Transverse colon (tissue), 4 donors: ENCODE results near the gene PDE8A.

Experiments used
- EP300 ChIP-seq: sonication (generic); formaldehyde crosslinking; IDR thresholded peaks from one replicate; pipeline ENCODE4 v1.6.1; 2017; ENCODE audit warnings: antibody characterized with exemption, low read depth
- POLR2A ChIP-seq: fragments of 450-650 bp; IDR thresholded peaks from one replicate; pipeline ENCODE4 v1.6.1; 2016; ENCODE audit warnings: antibody characterized with exemption, mild to moderate bottlenecking, moderate library complexity
- POLR2AphosphoS5 ChIP-seq, 3 donors: sonication (generic); formaldehyde crosslinking; IDR thresholded peaks; one replicate each; pipeline ENCODE4 v1.6.1; 2016; ENCODE audit warnings: antibody characterized with exemption in 3 of 3
- TF ChIP-seq, protein P1 (sequence below), 5 experiments: fragments of 200-600 bp in 3 of 5; fragments of 450-650 bp in 2 of 5; sonication (generic) in 3 of 5; IDR thresholded peaks; 1 replicate in 2 of 5; 2 replicates in 3 of 5; pipeline ENCODE4 v1.5.1; 2016 to 2017; ENCODE audit warnings: antibody characterized with exemption in 5 of 5, inconsistent platforms in 3 of 5, mild to moderate bottlenecking in 2 of 5, moderate library complexity in 1 of 5

GRCh38 chr15:84983711-84984110, 2.1 kb downstream of the PDE8A start:
- TF ChIP-seq, protein P1, sequence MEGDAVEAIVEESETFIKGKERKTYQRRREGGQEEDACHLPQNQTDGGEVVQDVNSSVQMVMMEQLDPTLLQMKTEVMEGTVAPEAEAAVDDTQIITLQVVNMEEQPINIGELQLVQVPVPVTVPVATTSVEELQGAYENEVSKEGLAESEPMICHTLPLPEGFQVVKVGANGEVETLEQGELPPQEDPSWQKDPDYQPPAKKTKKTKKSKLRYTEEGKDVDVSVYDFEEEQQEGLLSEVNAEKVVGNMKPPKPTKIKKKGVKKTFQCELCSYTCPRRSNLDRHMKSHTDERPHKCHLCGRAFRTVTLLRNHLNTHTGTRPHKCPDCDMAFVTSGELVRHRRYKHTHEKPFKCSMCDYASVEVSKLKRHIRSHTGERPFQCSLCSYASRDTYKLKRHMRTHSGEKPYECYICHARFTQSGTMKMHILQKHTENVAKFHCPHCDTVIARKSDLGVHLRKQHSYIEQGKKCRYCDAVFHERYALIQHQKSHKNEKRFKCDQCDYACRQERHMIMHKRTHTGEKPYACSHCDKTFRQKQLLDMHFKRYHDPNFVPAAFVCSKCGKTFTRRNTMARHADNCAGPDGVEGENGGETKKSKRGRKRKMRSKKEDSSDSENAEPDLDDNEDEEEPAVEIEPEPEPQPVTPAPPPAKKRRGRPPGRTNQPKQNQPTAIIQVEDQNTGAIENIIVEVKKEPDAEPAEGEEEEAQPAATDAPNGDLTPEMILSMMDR (IDR thresholded peaks at IDR 0.05) = no peak
- TF ChIP-seq POLR2A = no peak
- no peak for TF ChIP-seq POLR2AphosphoS5 (IDR thresholded peaks at IDR 0.05)
- TF ChIP-seq EP300 = no peak
